Muscle layer of colon (tissue), 2 donors: ENCODE measurements around the gene FBXO38.
A peak's percentile ranks its signal among the peaks of the same experiment; 100 is the strongest.

Experiments used
- H3K27ac ChIP-seq: one replicate; pipeline ENCODE4 v1.7.0; 2013; ENCODE audit warnings: low read depth, mild to moderate bottlenecking, low read length, moderate library complexity
- H3K27me3 ChIP-seq, 2 donors: one replicate each; pipeline ENCODE4 v1.7.0; 2013; ENCODE audit warnings: low read length in 2 of 2, mild to moderate bottlenecking in 2 of 2; ENCODE audit not compliant: insufficient read depth in 2 of 2, control insufficient read depth in 1 of 2
- H3K36me3 ChIP-seq: one replicate; pipeline ENCODE4 v1.7.0; 2013; ENCODE audit warnings: mild to moderate bottlenecking, low read length; ENCODE audit not compliant: insufficient read depth
- H3K4me1 ChIP-seq: one replicate; pipeline ENCODE4 v1.7.0; 2013; ENCODE audit warnings: mild to moderate bottlenecking, low read length; ENCODE audit not compliant: insufficient read depth
- H3K4me3 ChIP-seq, 2 donors: one replicate each; pipeline ENCODE4 v1.7.0; 2013; ENCODE audit warnings: low read length in 2 of 2, low read depth in 1 of 2, mild to moderate bottlenecking in 1 of 2, moderate library complexity in 1 of 2
- H3K9ac ChIP-seq: one replicate; pipeline ENCODE4 v1.7.0; 2013; ENCODE audit warnings: low read length
- H3K9me3 ChIP-seq: one replicate; pipeline ENCODE4 v1.7.0; 2013; ENCODE audit warnings: mild to moderate bottlenecking, low read length
- donor health status: abdominal sarcoma.
- donor health status: Adenocarcinoma of cecum.

Gene FBXO38

GRCh38 chr5:148388696-148389095 lies 4.9 kb downstream of the FBXO38 start:
- Histone ChIP-seq H3K4me3 (no peak overlapping the region), H3K9me3 (no peaks in the 10 kb centered on the region), H3K27ac (no peak overlapping the region), H3K27me3 (no peaks in the 10 kb centered on the region), H3K4me1 (peaks cover 44% of the 10 kb centered on the region), H3K9ac (no peak overlapping the region), H3K36me3 (no peaks in the 10 kb centered on the region)

GRCh38 chr5:148390914-148391313 lies 7.2 kb downstream of the FBXO38 start:
- H3K9me3 ChIP-seq = no peaks in the 10 kb centered on the region
- H3K27me3 ChIP-seq = no peaks in the 10 kb centered on the region
- H3K4me1 ChIP-seq = peaks cover 31% of the 10 kb centered on the region
- no peak overlapping the region for H3K9ac ChIP-seq
- H3K36me3 ChIP-seq = peaks cover 6% of the 10 kb centered on the region
- no peak overlapping the region for H3K27ac ChIP-seq
- no peak overlapping the region for H3K4me3 ChIP-seq

GRCh38 chr5:148391422-148391821 lies 7.7 kb downstream of the FBXO38 start:
- Histone ChIP-seq H3K27ac (no peak overlapping the region), H3K36me3 (peaks cover 6% of the 10 kb centered on the region), H3K9me3 (no peaks in the 10 kb centered on the region), H3K4me1 (peaks cover 27% of the 10 kb centered on the region), H3K4me3 (no peak overlapping the region), H3K9ac (no peak overlapping the region), H3K27me3 (no peaks in the 10 kb centered on the region)

- peaks cover 25% of the 10 kb centered on the region for H3K4me1 ChIP-seq
- no peak overlapping the region for H3K9ac ChIP-seq
- no peak overlapping the region for H3K4me3 ChIP-seq
- H3K36me3 ChIP-seq = peaks cover 6% of the 10 kb centered on the region
- no peaks in the 10 kb centered on the region for H3K27me3 ChIP-seq
- H3K27ac ChIP-seq = no peak overlapping the region
- H3K9me3 ChIP-seq = no peaks in the 10 kb centered on the region
Measured at GRCh38 chr5:148393390-148393741, 9.6 kb downstream of the FBXO38 start.

- H3K4me1 ChIP-seq = peaks cover 21% of the 10 kb centered on the region
- H3K9me3 ChIP-seq = no peaks in the 10 kb centered on the region
- H3K4me3 ChIP-seq = no peak overlapping the region
- H3K9ac ChIP-seq = no peak overlapping the region
- no peaks in the 10 kb centered on the region for H3K27me3 ChIP-seq
- H3K27ac ChIP-seq = no peak overlapping the region
- H3K36me3 ChIP-seq = peaks cover 18% of the 10 kb centered on the region
Measured at GRCh38 chr5:148394587-148395019, 10.8 kb downstream of the FBXO38 start.

- H3K36me3 ChIP-seq = peaks cover 21% of the 10 kb centered on the region
- no peaks in the 10 kb centered on the region for H3K27me3 ChIP-seq
- no peaks in the 10 kb centered on the region for H3K9me3 ChIP-seq
- H3K4me1 ChIP-seq = peaks cover 21% of the 10 kb centered on the region
- no peak overlapping the region for H3K27ac ChIP-seq
- no peak overlapping the region for H3K4me3 ChIP-seq
- H3K9ac ChIP-seq = no peak overlapping the region
Measured at GRCh38 chr5:148395031-148395430, 11.3 kb downstream of the FBXO38 start.

- no peak overlapping the region for H3K27ac ChIP-seq
- peaks cover 32% of the 10 kb centered on the region for H3K36me3 ChIP-seq
Measured at GRCh38 chr5:148397968-148398595, 14.3 kb downstream of the FBXO38 start.

GRCh38 chr5:148398698-148399121 lies 15.0 kb downstream of the FBXO38 start:
- Histone ChIP-seq H3K4me1 (peaks cover 3% of the 10 kb centered on the region), H3K9ac (no peak overlapping the region), H3K4me3 (no peak overlapping the region), H3K27me3 (no peaks in the 10 kb centered on the region), H3K9me3 (no peaks in the 10 kb centered on the region), H3K36me3 (peaks cover 33% of the 10 kb centered on the region), H3K27ac (no peak overlapping the region)

More at GRCh38 chr5:148397968-148398595, 14.3 kb downstream of the FBXO38 start:
- H3K9me3 ChIP-seq = no peaks in the 10 kb centered on the region
- no peak overlapping the region for H3K4me3 ChIP-seq
- H3K9ac ChIP-seq = no peak overlapping the region
- no peaks in the 10 kb centered on the region for H3K27me3 ChIP-seq
- H3K4me1 ChIP-seq = peaks cover 7% of the 10 kb centered on the region

- no peaks in the 10 kb centered on the region for H3K9me3 ChIP-seq
- H3K4me1 ChIP-seq = peaks cover 3% of the 10 kb centered on the region
- no peak overlapping the region for H3K4me3 ChIP-seq
- peaks cover 45% of the 10 kb centered on the region for H3K36me3 ChIP-seq
- no peaks in the 10 kb centered on the region for H3K27me3 ChIP-seq
- H3K27ac ChIP-seq = no peak overlapping the region
- H3K9ac ChIP-seq = no peak overlapping the region
Measured at GRCh38 chr5:148401604-148402003, 17.8 kb downstream of the FBXO38 start.

- Histone ChIP-seq H3K27me3 (no peaks in the 10 kb centered on the region), H3K4me3 (no peak overlapping the region), H3K36me3 (peaks cover 45% of the 10 kb centered on the region), H3K9me3 (no peaks in the 10 kb centered on the region), H3K9ac (no peak overlapping the region), H3K27ac (no peak overlapping the region), H3K4me1 (peaks cover 8% of the 10 kb centered on the region)
Measured at GRCh38 chr5:148403344-148403743, 19.6 kb downstream of the FBXO38 start.

GRCh38 chr5:148406406-148406805 lies 22.6 kb downstream of the FBXO38 start:
- Histone ChIP-seq H3K27ac (no peak overlapping the region), H3K4me1 (peaks cover 8% of the 10 kb centered on the region), H3K9me3 (no peaks in the 10 kb centered on the region), H3K9ac (no peak overlapping the region), H3K27me3 (no peaks in the 10 kb centered on the region), H3K4me3 (no peak overlapping the region), H3K36me3 (peaks cover 45% of the 10 kb centered on the region)

GRCh38 chr5:148408092-148408491 lies 24.3 kb downstream of the FBXO38 start:
- Histone ChIP-seq H3K36me3 (peaks cover 47% of the 10 kb centered on the region), H3K27ac (peak overlapping the region; percentile 1), H3K4me1 (peaks cover 8% of the 10 kb centered on the region), H3K9me3 (no peaks in the 10 kb centered on the region), H3K9ac (no peak overlapping the region), H3K27me3 (no peaks in the 10 kb centered on the region), H3K4me3 (no peak overlapping the region)
